GM18519 (cell line): Measurements from ENCODE around the gene HLA-A.
A peak's percentile ranks its signal among the peaks of the same experiment; 100 is the strongest.

Experiments used
- ATAC-seq: cut with Tn5 transposase; IDR thresholded peaks from one replicate; pipeline ENCODE4 v1.9.1; 2021; ENCODE audit warnings: mild to moderate bottlenecking, moderate library complexity; ENCODE audit not compliant: unreplicated experiment, low FRiP score

HLA-A gene

GRCh38 chr6:29942275-29943052 is at the start of gene HLA-A:
Gene HLA-A (plus strand): TSS chr6:29942532. CDS start chr6:29942554, 22 bp downstream.
- peak; percentile 91 for ATAC-seq

GRCh38 chr6:29892696-29893095 is 49.6 kb upstream of the HLA-A start:
- no peak for ATAC-seq

- ATAC-seq, result no peak
Measured at GRCh38 chr6:29899281-29899680, 43.1 kb upstream of the HLA-A start.

- no peak for ATAC-seq
Measured at GRCh38 chr6:29905286-29905685, 37.0 kb upstream of the HLA-A start.

GRCh38 chr6:29907637-29908340 is 34.5 kb upstream of the HLA-A start:
- no peak for ATAC-seq

- ATAC-seq, result no peak
Measured at GRCh38 chr6:29908341-29908662, 34.0 kb upstream of the HLA-A start.

GRCh38 chr6:29908710-29909109 is 33.6 kb upstream of the HLA-A start:
- ATAC-seq, result no peak

GRCh38 chr6:29909985-29910384 is 32.3 kb upstream of the HLA-A start:
- no peak for ATAC-seq

- no peak for ATAC-seq
Measured at GRCh38 chr6:29912840-29913239, 29.5 kb upstream of the HLA-A start.

- ATAC-seq, result no peak
Measured at GRCh38 chr6:29916741-29917140, 25.6 kb upstream of the HLA-A start.

- ATAC-seq, result no peak
Measured at GRCh38 chr6:29917857-29918256, 24.5 kb upstream of the HLA-A start.

- ATAC-seq, result no peak
Measured at GRCh38 chr6:29919506-29920445, 22.6 kb upstream of the HLA-A start.

- no peak for ATAC-seq
Measured at GRCh38 chr6:29924287-29924686, 18.0 kb upstream of the HLA-A start.

GRCh38 chr6:29924731-29925130 is 17.6 kb upstream of the HLA-A start:
- no peak for ATAC-seq

- ATAC-seq, result no peak
Measured at GRCh38 chr6:29925321-29925720, 17.0 kb upstream of the HLA-A start.

- no peak for ATAC-seq
Measured at GRCh38 chr6:29925727-29926412, 16.5 kb upstream of the HLA-A start.

- ATAC-seq, result no peak
Measured at GRCh38 chr6:29926413-29927274, 15.7 kb upstream of the HLA-A start.

- ATAC-seq, result no peak
Measured at GRCh38 chr6:29927275-29927569, 15.1 kb upstream of the HLA-A start.

GRCh38 chr6:29927841-29928388 is 14.4 kb upstream of the HLA-A start:
- no peak for ATAC-seq
